ENCODE data around the gene SOAT2.
"Not testable (repeated sequence)": the region's sequence is repeated elsewhere in the genome, so short reads cannot be mapped to it uniquely, and the experiment has no call there.

The SOAT2 gene

DNA sequence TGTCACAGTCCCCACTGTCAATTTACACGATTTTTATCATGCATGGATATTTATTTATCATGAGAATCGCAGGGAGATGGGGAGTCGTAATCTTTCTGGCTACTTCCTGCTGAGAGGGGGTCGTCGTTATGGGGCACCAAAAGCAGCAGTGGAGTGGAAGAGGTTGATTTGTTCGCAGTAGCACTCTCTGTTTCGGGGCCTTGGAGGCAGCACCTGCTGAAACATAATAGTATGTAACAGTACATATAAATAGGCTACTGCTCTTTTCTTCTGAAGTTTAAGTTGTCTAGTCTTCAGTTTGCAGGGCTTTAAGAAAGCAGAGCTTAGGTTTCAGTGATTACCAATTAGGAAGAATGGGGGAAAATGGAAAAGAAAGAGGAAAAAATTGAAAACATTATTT lies 3.8 kb downstream of the SOAT2 start:
- DNase-seq: no peak

DNA sequence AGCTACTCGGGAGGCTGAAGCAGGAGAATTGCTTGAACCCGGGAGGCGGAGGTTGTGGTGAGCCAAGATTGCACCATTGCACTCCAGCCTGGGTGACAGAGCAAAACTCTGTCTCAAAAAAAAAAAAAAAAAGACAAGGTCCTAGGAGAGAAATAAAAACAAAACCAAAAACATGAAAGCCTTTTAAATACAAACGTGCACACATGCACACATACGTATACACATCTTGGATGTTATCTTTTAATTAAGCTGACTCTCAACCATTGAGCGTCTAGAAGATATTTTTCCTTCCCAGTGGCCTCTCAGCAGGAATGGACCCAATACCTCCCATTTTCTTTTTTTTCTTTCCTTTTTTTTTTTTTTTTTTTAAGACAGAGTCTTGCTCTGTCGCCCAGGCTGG lies 9.1 kb downstream of the SOAT2 start:
- not testable (repeated sequence) for DNase-seq

DNA sequence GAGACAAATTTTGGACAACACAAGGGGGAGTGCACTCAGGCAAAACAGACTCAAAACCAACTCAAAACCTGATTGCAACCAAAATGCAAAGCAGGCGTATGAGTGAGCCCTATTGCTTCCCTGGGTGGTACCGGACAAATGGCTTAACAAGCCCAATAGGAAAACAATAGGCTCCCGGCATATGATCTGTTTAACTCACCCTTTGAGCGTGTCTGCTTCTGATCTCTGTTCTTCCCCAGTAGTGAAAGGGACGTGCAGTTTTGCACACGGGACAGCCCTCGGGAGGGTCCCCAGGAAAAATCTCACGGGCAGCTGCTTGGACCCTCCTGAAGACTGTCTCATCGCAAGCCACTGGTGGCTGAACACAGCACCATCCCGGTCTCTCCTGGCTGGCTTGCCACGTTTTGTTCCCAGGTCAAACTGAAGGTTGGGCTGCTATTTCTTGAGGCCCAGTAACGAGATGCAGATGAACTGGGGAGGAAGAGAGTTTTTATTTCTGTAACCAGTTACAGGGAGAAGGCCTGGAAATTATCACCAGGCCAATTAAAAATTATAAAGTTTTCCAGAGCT lies 9.9 kb downstream of the SOAT2 start:
- DNase-seq: no peak

DNA sequence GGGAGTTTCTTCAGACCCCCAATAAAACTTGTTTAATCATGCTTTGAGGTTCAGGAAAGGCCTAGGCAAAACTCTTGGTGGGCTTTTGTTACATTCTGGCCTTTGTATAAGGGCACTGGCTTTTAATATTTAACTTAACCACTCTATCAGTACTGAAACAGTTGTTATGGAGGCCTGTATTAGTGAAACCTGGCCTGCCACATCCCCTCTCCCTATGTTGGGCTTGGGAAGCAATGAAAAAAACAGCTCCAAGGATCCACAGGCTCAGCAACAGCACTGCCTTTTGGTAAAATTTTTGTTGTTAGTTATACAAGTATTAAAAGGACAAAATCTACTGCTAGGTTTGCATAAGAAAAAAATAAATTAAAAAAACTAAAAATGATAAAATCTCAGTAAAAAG lies 10.7 kb downstream of the SOAT2 start:
- no peak for DNase-seq

DNA sequence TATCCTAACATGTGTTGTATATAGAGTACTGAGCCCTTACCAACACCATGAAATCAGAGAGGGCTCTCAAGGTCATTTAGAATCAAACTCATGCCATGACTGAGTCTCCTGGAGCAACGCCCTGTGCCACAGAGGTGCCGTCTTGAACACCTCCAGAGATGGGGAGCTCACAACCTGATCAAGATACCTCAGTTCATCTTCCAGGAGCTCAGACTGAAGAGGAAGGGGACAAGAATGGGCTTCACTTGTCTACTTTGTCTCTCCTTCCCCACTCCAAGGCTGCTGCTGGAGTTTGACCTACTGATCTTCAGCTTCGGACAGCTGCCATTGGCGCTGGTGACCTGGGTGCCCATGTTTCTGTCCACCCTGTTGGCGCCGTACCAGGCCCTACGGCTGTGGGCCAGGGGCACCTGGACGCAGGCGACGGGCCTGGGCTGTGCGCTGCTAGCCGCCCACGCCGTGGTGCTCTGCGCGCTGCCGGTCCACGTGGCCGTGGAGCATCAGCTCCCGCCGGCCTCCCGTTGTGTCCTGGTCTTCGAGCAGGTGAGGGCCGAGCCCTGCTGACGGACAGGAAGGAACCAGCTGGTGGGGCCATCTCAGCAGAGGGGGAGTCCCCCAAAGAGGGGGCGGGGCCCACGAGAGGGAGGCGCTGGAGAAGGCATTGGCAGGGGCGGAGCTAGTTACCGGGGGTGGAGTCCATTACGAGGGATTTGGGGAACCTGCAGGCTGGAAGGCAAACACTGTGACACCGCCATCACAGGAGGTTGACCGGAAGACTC lies 12.0 kb downstream of the SOAT2 start:
- DNase-seq: no peak

DNA sequence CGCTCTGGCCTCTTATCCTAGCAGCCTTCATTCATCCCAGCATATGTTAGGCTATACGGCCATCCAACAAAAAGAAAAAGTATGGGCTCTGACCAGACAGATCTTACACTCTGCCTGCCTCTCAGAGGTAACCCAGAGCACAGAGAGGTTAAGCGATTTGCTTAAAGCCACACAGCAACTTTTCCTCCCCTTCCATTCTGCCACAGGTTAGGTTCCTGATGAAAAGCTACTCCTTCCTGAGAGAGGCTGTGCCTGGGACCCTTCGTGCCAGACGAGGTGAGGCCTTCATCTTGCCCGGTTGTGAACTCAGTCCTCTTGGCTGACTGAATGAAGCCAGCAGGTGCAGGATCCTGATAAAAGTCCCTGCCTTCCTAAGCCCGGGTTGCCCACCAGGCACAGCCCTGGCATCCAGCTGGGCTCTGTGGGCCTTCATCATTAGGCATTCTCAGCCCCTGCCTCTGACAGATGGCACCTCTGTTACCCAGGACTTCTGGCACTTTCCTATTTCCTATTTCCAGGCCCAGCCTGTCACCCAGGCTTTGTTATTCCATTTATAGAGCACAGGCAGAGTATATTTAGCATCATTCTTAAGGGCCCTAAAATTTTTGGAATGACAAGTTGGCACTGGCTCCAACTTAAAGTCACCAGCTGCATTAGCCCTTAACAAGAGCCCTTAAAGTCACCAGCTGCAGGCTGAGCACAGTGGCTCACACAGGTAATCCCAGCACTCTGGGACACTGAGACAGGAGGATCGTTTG lies 12.8 kb downstream of the SOAT2 start:
- no peak for DNase-seq

DNA sequence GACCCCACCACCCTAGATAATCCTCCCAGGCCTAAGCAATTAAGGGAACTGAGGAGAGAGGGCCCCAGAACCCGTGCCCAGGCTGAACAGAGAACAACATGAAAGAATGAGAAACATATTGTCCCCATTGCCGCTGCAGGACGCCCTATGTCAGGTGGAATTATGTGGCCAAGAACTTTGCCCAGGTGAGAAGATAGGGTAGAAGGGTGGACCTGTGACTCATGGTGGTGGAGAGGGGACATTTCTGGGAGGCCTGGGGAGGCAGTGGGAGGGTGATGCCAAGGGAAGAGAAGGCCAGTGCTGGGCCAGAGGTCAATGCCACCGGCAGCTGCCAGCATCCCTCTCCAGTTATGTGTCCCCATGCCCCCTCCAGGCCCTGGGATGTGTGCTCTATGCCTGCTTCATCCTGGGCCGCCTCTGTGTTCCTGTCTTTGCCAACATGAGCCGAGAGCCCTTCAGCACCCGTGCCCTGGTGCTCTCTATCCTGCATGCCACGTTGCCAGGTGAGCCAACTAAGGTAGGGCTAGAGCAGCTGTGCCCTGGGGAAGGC lies 15.5 kb downstream of the SOAT2 start:
- DNase-seq: no peak

DNA sequence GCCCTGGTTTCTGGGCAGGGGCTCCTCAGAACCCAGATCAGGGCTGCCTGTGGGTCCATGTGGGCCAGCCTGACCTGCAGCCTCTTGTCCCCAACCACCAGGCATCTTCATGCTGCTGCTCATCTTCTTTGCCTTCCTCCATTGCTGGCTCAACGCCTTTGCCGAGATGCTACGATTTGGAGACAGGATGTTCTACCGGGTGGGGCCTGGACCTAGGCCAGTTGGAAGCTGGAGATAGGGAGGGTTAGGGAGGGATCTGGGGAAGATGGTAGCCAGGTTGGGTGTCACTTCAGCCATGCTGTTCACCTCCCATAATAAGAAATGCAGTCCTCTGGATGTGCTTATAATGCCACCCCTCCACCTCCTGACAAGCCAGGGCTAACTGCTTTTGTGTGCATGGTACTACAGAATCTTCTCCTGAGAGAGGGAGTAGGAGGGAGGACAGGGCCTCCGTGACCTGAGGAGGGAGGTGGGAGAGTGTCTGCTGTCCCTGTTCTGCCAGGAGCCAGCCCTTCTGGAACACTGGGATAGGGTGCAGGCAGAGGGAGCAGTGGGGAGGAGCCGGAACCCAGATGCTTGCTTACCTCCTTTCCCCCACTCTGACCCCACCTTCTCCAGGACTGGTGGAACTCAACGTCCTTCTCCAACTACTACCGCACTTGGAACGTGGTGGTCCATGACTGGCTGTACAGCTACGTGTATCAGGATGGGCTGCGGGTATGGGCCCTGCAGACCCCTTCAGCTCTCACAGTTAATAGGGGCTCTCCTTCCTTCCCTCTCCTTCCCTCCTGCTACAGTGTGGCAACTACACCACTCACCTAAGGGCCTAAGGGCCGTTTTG lies 17.6 kb downstream of the SOAT2 start:
- no peak for DNase-seq

DNA sequence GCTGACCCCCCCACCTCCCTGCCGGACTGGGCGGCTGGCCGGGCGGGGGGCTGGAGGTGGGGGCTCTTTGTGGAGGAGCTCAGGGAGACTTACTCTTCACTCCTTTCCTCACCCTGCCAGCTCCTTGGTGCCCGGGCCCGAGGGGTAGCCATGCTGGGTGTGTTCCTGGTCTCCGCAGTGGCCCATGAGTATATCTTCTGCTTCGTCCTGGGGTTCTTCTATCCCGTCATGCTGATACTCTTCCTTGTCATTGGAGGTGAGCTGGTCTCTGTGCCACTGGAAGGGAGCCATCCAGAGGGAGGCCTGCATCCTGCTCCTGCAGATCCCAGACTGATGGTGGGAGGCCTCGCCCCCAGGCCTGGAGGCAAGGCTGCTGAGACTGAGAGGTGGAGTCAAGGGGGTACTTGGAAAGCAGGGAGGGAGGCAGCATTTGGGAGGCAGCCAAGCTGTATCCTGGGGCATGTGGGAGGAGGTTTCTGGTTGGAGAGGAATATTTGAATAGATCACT lies 19.7 kb downstream of the SOAT2 start:
- no peak for DNase-seq

DNA sequence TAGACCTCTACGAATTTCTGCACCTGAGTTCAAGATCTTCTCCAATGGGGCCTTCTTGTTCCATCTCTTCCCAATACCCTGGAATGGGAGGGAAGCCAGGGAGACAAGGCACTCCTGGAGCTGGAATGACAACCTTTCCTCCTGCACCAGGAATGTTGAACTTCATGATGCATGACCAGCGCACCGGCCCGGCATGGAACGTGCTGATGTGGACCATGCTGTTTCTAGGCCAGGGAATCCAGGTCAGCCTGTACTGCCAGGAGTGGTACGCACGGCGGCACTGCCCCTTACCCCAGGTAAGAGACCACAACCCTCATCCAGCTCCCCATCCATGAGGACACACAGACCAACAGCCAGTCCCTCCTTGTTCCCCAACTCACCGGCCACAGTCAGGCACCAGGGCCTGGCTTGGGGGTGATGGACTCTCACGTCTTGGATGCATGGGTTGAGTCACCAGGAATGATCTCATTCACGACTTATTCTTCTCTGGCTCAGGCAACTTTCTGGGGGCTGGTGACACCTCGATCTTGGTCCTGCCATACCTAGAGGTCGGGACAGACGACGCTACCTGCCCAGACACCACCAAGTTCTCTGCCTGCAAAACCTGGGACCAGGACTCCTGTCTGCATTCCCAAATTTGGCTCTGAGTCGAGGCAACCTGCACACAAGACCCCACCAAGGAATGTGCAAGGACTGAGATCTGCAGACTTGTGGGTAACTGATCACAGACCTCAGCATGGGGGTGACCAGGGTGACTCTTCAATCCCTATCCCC lies 20.5 kb downstream of the SOAT2 start:
- DNase-seq: no peak

DNA sequence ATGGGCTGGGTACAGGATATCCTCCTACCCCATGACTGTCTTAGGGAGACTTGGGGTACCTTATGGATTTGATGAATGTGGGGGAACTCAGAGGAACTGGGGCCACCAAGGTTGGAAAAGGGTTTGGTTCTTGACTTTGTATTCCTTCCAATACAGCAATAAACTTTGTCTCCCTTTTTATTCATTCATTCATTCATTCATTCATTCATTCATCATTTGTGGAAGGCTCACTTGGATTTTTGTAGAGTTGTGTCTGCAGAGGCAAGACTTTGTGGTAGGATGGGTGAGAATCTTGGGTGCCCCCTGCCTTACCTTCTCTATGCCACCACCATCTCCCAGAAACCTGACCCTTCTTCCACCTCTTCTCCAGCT lies 21.1 kb downstream of the SOAT2 start:
- DNase-seq: no peak

DNA sequence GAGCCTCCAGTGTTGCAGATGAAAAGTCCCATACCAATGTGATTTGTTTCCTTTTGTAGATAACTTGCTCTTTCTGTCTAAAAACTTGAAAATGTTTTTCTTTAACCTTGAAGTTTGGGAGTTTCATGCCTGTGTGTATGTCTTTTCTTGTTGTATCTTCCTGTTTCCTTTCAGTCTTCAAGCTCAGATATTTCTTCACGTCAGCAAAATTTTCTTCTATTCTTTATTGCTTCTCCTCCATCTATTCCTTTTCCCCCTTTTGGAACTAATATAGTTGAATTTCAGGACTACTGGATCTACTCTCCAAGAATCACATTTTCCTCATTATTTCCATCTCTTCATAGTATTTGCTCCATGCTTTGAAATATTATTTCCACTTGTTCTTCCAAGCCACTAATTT lies 23.9 kb downstream of the SOAT2 start:
- DNase-seq: no peak

DNA sequence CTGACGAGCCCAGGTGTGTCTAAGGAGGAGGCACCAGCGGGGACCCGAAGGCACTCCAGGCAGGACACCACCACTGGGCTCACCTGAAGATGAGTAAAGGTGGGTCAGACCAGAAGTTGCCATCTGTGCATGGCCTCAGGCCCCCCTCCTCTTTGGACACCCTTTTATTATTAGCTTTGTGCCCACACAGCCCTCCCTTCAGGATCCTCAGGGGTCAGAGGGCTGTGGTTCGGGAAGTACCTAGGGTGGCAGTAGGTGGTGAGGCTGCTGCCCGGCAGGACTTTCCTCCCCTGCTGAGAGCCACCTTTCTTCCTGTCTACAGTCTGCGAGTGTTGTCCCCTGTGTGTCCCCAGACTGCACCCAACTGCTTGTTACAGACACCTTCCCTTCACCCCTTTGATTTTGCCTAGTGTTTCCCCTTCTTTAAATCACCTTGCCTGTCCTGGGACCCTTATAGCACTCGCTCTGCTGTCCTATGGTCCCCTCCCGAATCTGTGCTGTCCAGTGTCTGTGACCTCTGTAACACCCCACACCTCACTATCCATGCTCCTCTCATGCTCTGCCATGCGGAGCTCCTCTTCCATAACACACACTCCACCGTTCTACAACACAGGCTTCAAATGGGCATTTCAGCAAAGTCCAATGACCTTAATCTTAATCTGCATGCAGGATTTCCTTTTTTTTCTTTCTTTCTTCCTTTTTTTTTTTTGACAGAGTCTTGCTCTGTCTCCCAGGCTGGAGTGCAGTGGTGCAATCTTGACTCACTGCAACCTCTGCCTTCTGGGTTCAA lies 25.7 kb downstream of the SOAT2 start:
- DNase-seq: no peak

DNA sequence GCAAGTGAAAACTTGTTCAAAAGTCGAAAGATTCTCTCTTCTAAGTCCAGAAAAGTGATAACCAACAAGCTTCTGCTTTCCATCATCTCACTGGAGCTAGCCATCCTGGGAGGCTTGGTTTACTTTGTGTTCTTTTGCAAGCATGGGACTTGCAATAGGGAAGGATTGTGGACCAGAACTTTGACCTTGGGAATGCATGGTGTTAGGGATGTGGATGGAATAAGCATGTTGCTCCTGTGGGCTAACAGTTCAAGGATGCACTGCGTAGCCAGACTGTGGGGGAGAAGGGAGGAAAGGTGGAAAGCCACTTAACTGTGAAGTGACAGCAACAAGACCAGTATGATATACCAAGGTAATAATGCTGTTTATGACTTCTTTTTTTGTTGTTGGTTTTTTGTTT lies 28.6 kb downstream of the SOAT2 start:
- DNase-seq: no peak

DNA sequence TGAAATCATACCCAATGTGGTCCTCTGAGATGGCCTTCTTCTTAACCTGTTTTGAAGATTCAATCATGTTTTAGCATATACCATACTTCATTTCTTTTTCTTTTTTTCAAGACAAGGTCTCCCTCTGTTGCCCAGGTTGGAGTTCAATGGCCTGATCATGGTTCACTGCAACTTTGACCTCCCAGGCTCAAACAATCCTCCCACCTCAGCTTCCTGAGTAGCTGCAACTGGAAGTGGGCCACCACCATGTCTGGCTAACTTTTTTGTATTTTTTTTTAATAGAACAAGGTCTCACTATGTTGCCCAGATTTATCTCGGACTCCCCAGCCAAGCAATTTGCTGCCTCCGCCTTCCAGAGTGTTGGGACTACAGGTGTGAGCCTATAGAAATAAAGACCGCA lies 30.4 kb downstream of the SOAT2 start:
- no peak for DNase-seq

DNA sequence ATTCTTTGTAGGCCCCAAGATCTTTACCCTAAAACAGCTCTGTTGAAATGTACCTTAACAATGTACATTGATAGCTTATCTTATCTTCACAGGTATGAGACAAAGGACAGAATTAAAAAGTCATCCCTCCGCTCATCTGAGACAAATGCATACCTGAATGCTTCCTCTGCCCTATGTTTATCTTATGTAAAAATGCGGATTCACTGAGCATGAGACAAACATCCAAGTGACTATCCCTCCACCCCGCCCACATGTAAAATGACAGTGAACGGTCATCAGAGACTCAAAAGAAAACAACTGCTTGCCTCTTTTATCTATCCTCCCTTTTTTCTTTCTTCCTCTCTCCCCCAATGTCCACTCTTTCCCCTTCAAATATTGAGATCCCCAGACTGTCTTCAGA lies 40.1 kb downstream of the SOAT2 start:
- no peak for DNase-seq

DNA sequence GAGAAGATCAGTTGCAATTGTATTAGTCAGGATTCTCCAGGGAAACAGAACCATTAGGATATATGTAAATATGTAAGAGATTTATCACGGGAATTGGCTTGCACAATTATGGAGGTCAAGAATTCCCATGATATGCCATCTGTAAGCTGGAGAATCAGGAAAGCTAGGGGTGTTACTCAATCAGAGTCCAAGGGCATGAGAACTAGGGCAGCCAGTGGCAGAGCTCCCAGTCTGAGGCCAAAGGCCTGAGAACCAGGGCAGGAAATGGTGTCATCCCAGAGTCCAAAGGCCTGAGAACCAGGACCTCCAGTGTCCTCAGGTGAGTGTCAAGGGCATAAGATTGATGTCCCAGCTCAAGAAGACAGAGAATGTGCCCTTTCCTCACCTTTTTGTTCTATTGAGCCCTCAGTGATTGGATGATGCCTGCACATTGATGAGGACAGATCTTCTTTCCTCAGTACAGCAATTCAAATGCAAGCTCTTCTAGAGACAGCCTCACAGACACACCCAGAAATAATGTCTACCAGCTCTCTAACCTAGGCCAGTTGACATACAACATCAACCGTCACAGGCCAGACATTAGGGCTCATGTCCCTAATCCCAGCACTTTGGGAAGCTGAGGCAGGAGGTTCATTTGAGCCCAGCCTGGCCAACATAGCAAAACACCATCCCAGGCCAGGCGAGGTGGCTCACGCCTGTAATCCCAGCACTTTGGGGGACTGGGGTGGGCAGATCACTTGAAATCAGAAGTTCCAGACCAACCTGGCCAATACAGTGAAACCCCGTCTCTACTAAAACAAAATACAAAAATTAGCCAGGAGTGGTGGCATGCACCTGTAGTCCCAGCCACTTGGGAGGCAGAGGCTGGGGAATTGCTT lies 42.3 kb downstream of the SOAT2 start:
- no peak for DNase-seq

DNA sequence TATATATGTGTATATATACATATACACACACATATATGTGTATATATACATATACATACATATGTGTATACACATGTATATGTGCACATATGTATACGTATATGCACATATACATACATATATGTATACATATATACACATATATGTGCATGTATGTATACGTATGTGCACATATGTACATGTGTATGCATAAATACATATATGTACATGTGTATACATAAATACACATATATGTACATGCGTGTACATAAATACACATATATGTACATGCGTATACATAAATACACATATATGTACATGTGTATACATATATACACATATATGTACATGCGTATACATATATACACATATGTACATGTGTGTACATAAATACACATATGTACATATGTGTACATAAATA lies 43.9 kb downstream of the SOAT2 start:
- no peak for DNase-seq

DNA sequence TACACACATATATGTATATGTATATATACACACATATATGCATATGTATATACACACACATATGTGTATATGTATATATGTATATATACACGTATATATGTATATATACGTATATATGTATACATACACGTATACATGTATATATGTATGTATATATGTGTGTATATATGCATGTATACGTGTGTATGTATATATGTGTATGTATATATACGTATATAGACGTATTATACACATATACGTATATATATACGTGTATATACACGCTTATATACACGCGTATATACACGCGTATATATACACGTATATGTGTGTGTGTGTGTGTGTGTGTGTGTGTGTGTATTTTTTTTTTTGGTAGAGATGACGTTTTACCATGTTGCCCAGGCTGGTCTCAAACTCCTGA lies 44.4 kb downstream of the SOAT2 start:
- no peak for DNase-seq

DNA sequence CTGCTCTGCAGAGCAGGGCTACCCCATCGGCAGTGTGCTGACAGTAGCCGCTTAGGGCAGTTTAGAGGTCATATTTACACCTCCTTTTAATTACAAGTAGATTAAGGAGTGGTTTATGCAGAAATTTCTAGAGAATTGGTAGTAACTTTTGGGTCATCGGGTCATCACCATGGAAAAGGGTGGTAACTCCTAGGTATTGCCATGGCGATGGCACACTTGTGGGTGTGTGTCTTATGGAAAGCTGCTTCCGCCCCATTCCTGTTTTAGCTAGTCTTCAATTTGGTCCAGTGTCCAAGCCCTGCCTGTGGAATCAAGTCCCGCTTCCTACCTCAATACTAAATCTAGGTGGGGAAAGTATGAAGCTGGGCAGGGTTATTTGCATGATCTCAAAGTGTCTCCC lies 47.8 kb downstream of the SOAT2 start:
- DNase-seq: no peak

Measured in Kasumi-1 (cell line).